ENCODE data around the gene HSP90AA1. TPM values are rescaled to one million over a fixed set of nuclear protein-coding genes. Genes with fewer than 3 reads are reported as not detected.

Gene HSP90AA1
- total RNA-seq, 1 experiment from 2014 or later: 1,111 TPM

- BruUV-seq (replicated peaks): no TSS peak
- Mint-ChIP-seq H3K9me3 (ENCODE audit: low read depth, unreplicated experiment) (peaks cover 3% of the 10 kb centered on the region), H3K27ac (ENCODE audit: unreplicated experiment) (no peak overlapping the region), H3K36me3 (ENCODE audit: insufficient read depth, unreplicated experiment) (peaks cover 64% of the 10 kb centered on the region), H3K4me3 (ENCODE audit: low read depth, unreplicated experiment) (no peak overlapping the region), H3K27me3 (ENCODE audit: unreplicated experiment) (no peaks in the 10 kb centered on the region), H3K4me1 (ENCODE audit: low read depth, unreplicated experiment) (no peaks in the 10 kb centered on the region)
- no peak for TF ChIP-seq CTCF (IDR thresholded peaks at IDR 0.05; ENCODE audit: unreplicated experiment)
- no peak for DNase-seq
- intact Hi-C loops (cut with micrococcal nuclease; ENCODE audit: unreplicated experiment): no loop called here
- CTCF ChIA-PET: interaction anchor here (0.6 kb wide), 2 partner anchors 10 to 94 kb away, joined by 3 to 6 read pairs; no protein-coding TSS in a partner anchor
Measured at GRCh38 chr14:102077382-102077709, 9.5 kb downstream of the HSP90AA1 start.

GRCh38 chr14:102075155-102075554, 11.7 kb downstream of the HSP90AA1 start:
- H3K4me1 Mint-ChIP-seq (ENCODE audit: low read depth, unreplicated experiment): peaks cover 12% of the 10 kb centered on the region
- H3K27ac Mint-ChIP-seq (ENCODE audit: unreplicated experiment): no peak overlapping the region
- DNase-seq: no peak
- CTCF ChIA-PET: interaction anchor here (0.7 kb wide), 1 partner anchor 59 kb away, joined by 3 read pairs; no protein-coding TSS in a partner anchor
- H3K27me3 Mint-ChIP-seq (ENCODE audit: unreplicated experiment): no peaks in the 10 kb centered on the region
- no TSS peak for BruUV-seq (replicated peaks)
- TF ChIP-seq CTCF (IDR thresholded peaks at IDR 0.05; ENCODE audit: unreplicated experiment): no peak
- peaks cover 55% of the 10 kb centered on the region for H3K36me3 Mint-ChIP-seq (ENCODE audit: insufficient read depth, unreplicated experiment)
- no peak overlapping the region for H3K4me3 Mint-ChIP-seq (ENCODE audit: low read depth, unreplicated experiment)
- peaks cover 3% of the 10 kb centered on the region for H3K9me3 Mint-ChIP-seq (ENCODE audit: low read depth, unreplicated experiment)
- intact Hi-C loops (cut with micrococcal nuclease; ENCODE audit: unreplicated experiment): no loop called here

GRCh38 chr14:102074415-102074964, 12.4 kb downstream of the HSP90AA1 start:
- CTCF ChIA-PET: interaction anchor here (0.6 to 0.7 kb wide), 3 partner anchors 60 to 1836 kb away, joined by 3 to 4 read pairs (median 4); no protein-coding TSS in a partner anchor
- BruUV-seq (replicated peaks): TSS peak; percentile 4

DNA sequence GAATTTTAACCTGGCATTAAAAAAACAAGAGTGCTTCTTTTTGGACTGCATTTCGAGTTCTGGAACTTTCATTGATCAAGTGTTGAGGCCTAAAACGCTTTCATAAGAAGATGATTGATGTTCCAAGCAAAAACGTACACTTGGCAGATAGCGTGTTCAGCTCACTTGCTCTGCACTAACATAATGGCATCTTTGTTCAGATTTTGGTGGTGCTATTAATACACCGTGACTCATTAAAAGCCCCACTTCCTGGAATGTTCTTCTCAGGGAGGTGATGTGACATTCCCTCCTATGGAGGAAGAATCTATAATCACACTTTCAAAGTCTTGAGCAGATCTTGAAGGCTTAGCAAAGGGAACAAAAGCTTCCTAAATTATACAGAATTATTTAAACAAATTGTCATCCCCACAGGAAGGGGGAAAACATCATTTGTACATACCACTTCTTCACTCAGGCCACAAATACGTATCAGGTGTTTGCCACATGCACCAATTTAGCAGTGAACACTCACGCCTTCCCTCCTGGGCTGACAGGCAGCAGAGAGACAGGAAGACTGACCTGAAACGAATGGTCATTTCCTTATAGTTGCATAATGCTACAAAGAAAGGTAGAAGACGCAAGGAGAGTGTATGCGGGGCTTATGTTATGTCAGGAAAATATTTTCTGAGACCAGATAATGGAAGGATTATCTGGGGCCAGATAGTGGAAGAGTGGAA, 15.4 kb downstream of the HSP90AA1 start:
- TF ChIP-seq CTCF (IDR thresholded peaks at IDR 0.05; ENCODE audit: unreplicated experiment): no peak
- Mint-ChIP-seq H3K9me3 (ENCODE audit: low read depth, unreplicated experiment) (peaks cover 3% of the 10 kb centered on the region), H3K27me3 (ENCODE audit: unreplicated experiment) (no peaks in the 10 kb centered on the region), H3K27ac (ENCODE audit: unreplicated experiment) (peak overlapping the region; percentile 98), H3K4me1 (ENCODE audit: low read depth, unreplicated experiment) (peaks cover 12% of the 10 kb centered on the region), H3K36me3 (ENCODE audit: insufficient read depth, unreplicated experiment) (peaks cover 18% of the 10 kb centered on the region), H3K4me3 (ENCODE audit: low read depth, unreplicated experiment) (peak overlapping the region; percentile 40)
- CTCF ChIA-PET: interaction anchor here (0.5 to 1.3 kb wide), 7 partner anchors 8 to 1523 kb away, joined by 3 to 8 read pairs (median 3); no protein-coding TSS in a partner anchor
- BruUV-seq (replicated peaks): TSS peak; percentile 6
- intact Hi-C loops (cut with micrococcal nuclease; ENCODE audit: unreplicated experiment): no loop called here
- DNase-seq: peak; percentile 67

More at GRCh38 chr14:102074415-102074964, 12.4 kb downstream of the HSP90AA1 start:
- intact Hi-C loops (cut with micrococcal nuclease; ENCODE audit: unreplicated experiment): no loop called here
- Mint-ChIP-seq H3K9me3 (ENCODE audit: low read depth, unreplicated experiment) (peaks cover 3% of the 10 kb centered on the region), H3K36me3 (ENCODE audit: insufficient read depth, unreplicated experiment) (peaks cover 48% of the 10 kb centered on the region), H3K4me1 (ENCODE audit: low read depth, unreplicated experiment) (peaks cover 12% of the 10 kb centered on the region), H3K4me3 (ENCODE audit: low read depth, unreplicated experiment) (no peak overlapping the region), H3K27ac (ENCODE audit: unreplicated experiment) (peak overlapping the region; percentile 74), H3K27me3 (ENCODE audit: unreplicated experiment) (no peaks in the 10 kb centered on the region)
- no peak for TF ChIP-seq CTCF (IDR thresholded peaks at IDR 0.05; ENCODE audit: unreplicated experiment)
- no peak for DNase-seq
